NCI-H748 treated with DMSO at 0.1 percent for 48 hours (cell line): ENCODE results near the gene COA1.
"Not testable (repeated sequence)": the region's sequence is repeated elsewhere in the genome, so short reads cannot be mapped to it uniquely, and the experiment has no call there.

Experiments used
- DNase-seq: peaks from one replicate; lab custom pipeline; 2025; lab: John Stamatoyannopoulos, UW

The COA1 gene

GRCh38 chr7:43689115-43689514 lies 40.2 kb downstream of the COA1 start:
- DNase-seq: no peak

GRCh38 chr7:43687866-43688265 lies 41.5 kb downstream of the COA1 start:
- DNase-seq: not testable (repeated sequence)

- DNase-seq: no peak
These were observed 42.3 kb downstream of the COA1 start for GRCh38 chr7:43686991-43687390.

GRCh38 chr7:43680736-43681135 lies 48.6 kb downstream of the COA1 start:
- DNase-seq: no peak

GRCh38 chr7:43679210-43680068 lies 49.9 kb downstream of the COA1 start:
- DNase-seq: no peak

- no peak for DNase-seq
These were observed 51.0 kb downstream of the COA1 start for GRCh38 chr7:43678315-43678714.

- DNase-seq: no peak
These were observed 51.5 kb downstream of the COA1 start for GRCh38 chr7:43677864-43678263.

- no peak for DNase-seq
These were observed 54.5 kb downstream of the COA1 start for GRCh38 chr7:43674559-43675436.

GRCh38 chr7:43673243-43673976 lies 55.9 kb downstream of the COA1 start:
- not testable (repeated sequence) for DNase-seq

GRCh38 chr7:43671521-43671920 lies 57.8 kb downstream of the COA1 start:
- no peak for DNase-seq

- no peak for DNase-seq
These were observed 59.8 kb downstream of the COA1 start for GRCh38 chr7:43669286-43670081.

- DNase-seq: no peak
These were observed 61.3 kb downstream of the COA1 start for GRCh38 chr7:43668035-43668434.

- no peak for DNase-seq
These were observed 62.4 kb downstream of the COA1 start for GRCh38 chr7:43666938-43667337.

GRCh38 chr7:43664681-43665080 lies 64.6 kb downstream of the COA1 start:
- no peak for DNase-seq

- no peak for DNase-seq
These were observed 69.2 kb downstream of the COA1 start for GRCh38 chr7:43660141-43660540.

- DNase-seq: no peak
These were observed 69.8 kb downstream of the COA1 start for GRCh38 chr7:43659549-43659896.

- no peak for DNase-seq
These were observed 70.4 kb downstream of the COA1 start for GRCh38 chr7:43658718-43659548.

GRCh38 chr7:43656997-43657396 lies 72.3 kb downstream of the COA1 start:
- DNase-seq: no peak

- no peak for DNase-seq
These were observed 73.7 kb downstream of the COA1 start for GRCh38 chr7:43655584-43655983.

- DNase-seq: no peak
These were observed 75.3 kb downstream of the COA1 start for GRCh38 chr7:43653891-43654504.
